ENCODE results near the gene NFAT5.
"Not testable (repeated sequence)": the region's sequence is repeated elsewhere in the genome, so short reads cannot be mapped to it uniquely, and the experiment has no call there.

Gene NFAT5

GRCh38 chr16:69579783-69580481 lies 14.2 kb downstream of the NFAT5 start:
- H3K36me3 ChIP-seq, result peaks cover 4% of the 10 kb centered on the region
- H3K27me3 ChIP-seq, result no peaks in the 10 kb centered on the region
- H3K4me1 ChIP-seq (ENCODE audit: control insufficient read depth in 1 of 2, insufficient read depth in 1 of 2, low read depth in 1 of 2, low read length in 1 of 2), result no peaks in the 10 kb centered on the region
- H3K9me3 ChIP-seq, result no peaks in the 10 kb centered on the region
- no peak overlapping the region for H3K4me3 ChIP-seq (ENCODE audit: low read depth in 1 of 2, low read length in 1 of 2)
- H3K27ac ChIP-seq, result no peak overlapping the region
- TF ChIP-seq CTCF (IDR thresholded peaks at IDR 0.05), result no peak

- H3K4me3 ChIP-seq (ENCODE audit: low read depth in 1 of 2, low read length in 1 of 2), result no peak overlapping the region
- no peaks in the 10 kb centered on the region for H3K4me1 ChIP-seq (ENCODE audit: control insufficient read depth in 1 of 2, insufficient read depth in 1 of 2, low read depth in 1 of 2, low read length in 1 of 2)
- H3K27ac ChIP-seq, result no peak overlapping the region
- H3K9me3 ChIP-seq, result no peaks in the 10 kb centered on the region
- peaks cover 4% of the 10 kb centered on the region for H3K36me3 ChIP-seq
- no peak for TF ChIP-seq CTCF (IDR thresholded peaks at IDR 0.05)
- H3K27me3 ChIP-seq, result no peaks in the 10 kb centered on the region
Measured at GRCh38 chr16:69581297-69581696, 15.5 kb downstream of the NFAT5 start.

GRCh38 chr16:69584493-69584892 lies 18.7 kb downstream of the NFAT5 start:
- H3K36me3 ChIP-seq; H3K27me3 ChIP-seq; H3K27ac ChIP-seq; H3K4me1 ChIP-seq (ENCODE audit: control insufficient read depth in 1 of 2, insufficient read depth in 1 of 2, low read depth in 1 of 2, low read length in 1 of 2); H3K4me3 ChIP-seq (ENCODE audit: low read depth in 1 of 2, low read length in 1 of 2); H3K9me3 ChIP-seq: not testable (repeated sequence)

GRCh38 chr16:69589434-69590269 lies 23.9 kb downstream of the NFAT5 start:
- Histone ChIP-seq H3K36me3 (no peaks in the 10 kb centered on the region), H3K27ac (no peak overlapping the region), H3K4me3 (ENCODE audit: low read depth in 1 of 2, low read length in 1 of 2) (no peak overlapping the region), H3K9me3 (no peaks in the 10 kb centered on the region), H3K27me3 (no peaks in the 10 kb centered on the region), H3K4me1 (ENCODE audit: control insufficient read depth in 1 of 2, insufficient read depth in 1 of 2, low read depth in 1 of 2, low read length in 1 of 2) (peaks cover 0 to 9% of the 10 kb centered on the region in 2 experiments)
- TF ChIP-seq CTCF (IDR thresholded peaks at IDR 0.05), result no peak

- no peaks in the 10 kb centered on the region for H3K9me3 ChIP-seq
- H3K4me1 ChIP-seq (ENCODE audit: control insufficient read depth in 1 of 2, insufficient read depth in 1 of 2, low read depth in 1 of 2, low read length in 1 of 2), result peaks cover 0 to 9% of the 10 kb centered on the region in 2 experiments
- H3K27ac ChIP-seq, result no peak overlapping the region
- H3K4me3 ChIP-seq (ENCODE audit: low read depth in 1 of 2, low read length in 1 of 2), result no peak overlapping the region
- H3K27me3 ChIP-seq, result no peaks in the 10 kb centered on the region
- no peak for TF ChIP-seq CTCF (IDR thresholded peaks at IDR 0.05)
- no peaks in the 10 kb centered on the region for H3K36me3 ChIP-seq
Measured at GRCh38 chr16:69590590-69590989, 24.8 kb downstream of the NFAT5 start.

GRCh38 chr16:69593751-69594255 lies 28.0 kb downstream of the NFAT5 start:
- H3K27me3 ChIP-seq, result no peaks in the 10 kb centered on the region
- H3K4me3 ChIP-seq (ENCODE audit: low read depth in 1 of 2, low read length in 1 of 2), result no peak overlapping the region
- no peak overlapping the region for H3K27ac ChIP-seq
- peaks cover 0 to 9% of the 10 kb centered on the region in 2 experiments for H3K4me1 ChIP-seq (ENCODE audit: control insufficient read depth in 1 of 2, insufficient read depth in 1 of 2, low read depth in 1 of 2, low read length in 1 of 2)
- H3K9me3 ChIP-seq, result no peaks in the 10 kb centered on the region
- no peaks in the 10 kb centered on the region for H3K36me3 ChIP-seq
- TF ChIP-seq CTCF (IDR thresholded peaks at IDR 0.05), result no peak

All from neutrophil (primary cell).